B cell (primary cell): Measurements from ENCODE around the gene CENPB.

Source experiments
- EZH2 ChIP-seq: IDR thresholded peaks from 2 replicates; pipeline ENCODE4 v1.6.1; 2012; ENCODE audit warnings: borderline replicate concordance, low read depth, mild to moderate bottlenecking, moderate library complexity, low read length; ENCODE audit not compliant: insufficient read depth, poor library complexity, severe bottlenecking
- TF ChIP-seq, protein P1 (sequence below): fragments of 200-600 bp; IDR thresholded peaks from one replicate; pipeline ENCODE4 v1.8.0; 2022; ENCODE audit warnings: antibody characterized with exemption, mild to moderate bottlenecking

DNA sequence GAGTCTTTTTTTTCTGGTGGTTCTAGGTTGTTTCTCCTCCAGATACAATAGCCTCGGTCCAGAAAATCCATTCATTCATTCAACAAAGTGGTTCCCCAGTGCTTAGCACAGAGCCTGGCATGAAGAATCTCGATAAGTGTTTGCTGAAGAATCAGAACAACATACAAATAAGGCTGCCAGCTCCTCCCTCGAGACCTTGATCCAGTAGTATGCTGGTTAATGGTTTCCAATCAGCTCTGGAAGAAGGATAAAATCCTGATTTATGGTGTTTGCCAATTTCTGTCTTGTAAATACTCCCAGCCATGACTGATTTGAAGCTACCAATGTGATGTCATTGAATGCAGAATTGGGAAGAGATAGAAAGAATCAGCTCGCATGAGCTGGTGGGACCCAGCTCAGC, 50.8 kb downstream of the CENPB start:
- TF ChIP-seq, protein P1, sequence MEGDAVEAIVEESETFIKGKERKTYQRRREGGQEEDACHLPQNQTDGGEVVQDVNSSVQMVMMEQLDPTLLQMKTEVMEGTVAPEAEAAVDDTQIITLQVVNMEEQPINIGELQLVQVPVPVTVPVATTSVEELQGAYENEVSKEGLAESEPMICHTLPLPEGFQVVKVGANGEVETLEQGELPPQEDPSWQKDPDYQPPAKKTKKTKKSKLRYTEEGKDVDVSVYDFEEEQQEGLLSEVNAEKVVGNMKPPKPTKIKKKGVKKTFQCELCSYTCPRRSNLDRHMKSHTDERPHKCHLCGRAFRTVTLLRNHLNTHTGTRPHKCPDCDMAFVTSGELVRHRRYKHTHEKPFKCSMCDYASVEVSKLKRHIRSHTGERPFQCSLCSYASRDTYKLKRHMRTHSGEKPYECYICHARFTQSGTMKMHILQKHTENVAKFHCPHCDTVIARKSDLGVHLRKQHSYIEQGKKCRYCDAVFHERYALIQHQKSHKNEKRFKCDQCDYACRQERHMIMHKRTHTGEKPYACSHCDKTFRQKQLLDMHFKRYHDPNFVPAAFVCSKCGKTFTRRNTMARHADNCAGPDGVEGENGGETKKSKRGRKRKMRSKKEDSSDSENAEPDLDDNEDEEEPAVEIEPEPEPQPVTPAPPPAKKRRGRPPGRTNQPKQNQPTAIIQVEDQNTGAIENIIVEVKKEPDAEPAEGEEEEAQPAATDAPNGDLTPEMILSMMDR, result no peak
- TF ChIP-seq EZH2, result no peak
